Activated naive CD4-positive, alpha-beta T cell treated with anti-CD3 and anti-CD28 coated beads, Interleukin-2, amount 50 U/mL, for 72 hours (primary cell): ENCODE data around the gene DNAH8. TPM values are rescaled to one million over a fixed set of nuclear protein-coding genes. Genes with fewer than 3 reads are reported as not detected.

Experiments used
- ATAC-seq, 2 donors: fragments of 150-1000 bp; cut with Tn5 transposase; 2 replicates each; pipeline ENCODE4 v1.10.0; 2021; ENCODE audit warnings: mild to moderate bottlenecking in 2 of 2, moderate library complexity in 2 of 2
- DNase-seq, 2 donors: peaks; one replicate each; pipeline ENCODE4 v3.0.0; 2021 to 2022; ENCODE audit warnings: low spot score in 2 of 2
- H3K27ac Mint-ChIP-seq, 2 donors: one replicate each; pipeline ENCODE4 v1.8.0; 2022; ENCODE audit warnings: mild to moderate bottlenecking in 2 of 2, mixed read lengths in 2 of 2
- H3K36me3 Mint-ChIP-seq, 2 donors: one replicate each; pipeline ENCODE4 v1.8.0; 2022; ENCODE audit warnings: mixed read lengths in 2 of 2
- H3K9me3 Mint-ChIP-seq, 2 donors: one replicate each; pipeline ENCODE4 v1.8.0; 2022; ENCODE audit warnings: mixed read lengths in 2 of 2
- total RNA-seq, 2 donors: library from RNA; stranded (reverse); gene quantifications; one replicate each; pipeline ENCODE4 v1.2.3, GENCODE V29; 2022

DNAH8 gene
- total RNA-seq, 2 donors from 2014 or later, result 1.1 TPM; not detected in 1

GRCh38 chr6:38722038-38722437 is 6.9 kb downstream of the DNAH8 start:
- Mint-ChIP-seq H3K27ac (no peak overlapping the region), H3K36me3 (peaks cover 5 to 7% of the 10 kb centered on the region in 2 donors), H3K9me3 (peaks cover 0 to 13% of the 10 kb centered on the region in 2 donors)
- ATAC-seq (no peak), DNase-seq (no peak)

GRCh38 chr6:38722727-38723334 is 7.7 kb downstream of the DNAH8 start:
- DNase-seq (no peak), ATAC-seq (no peak)
- Mint-ChIP-seq H3K9me3 (peaks cover 0 to 13% of the 10 kb centered on the region in 2 donors), H3K36me3 (peaks cover 5 to 7% of the 10 kb centered on the region in 2 donors), H3K27ac (no peak overlapping the region)

- H3K9me3 Mint-ChIP-seq, result peaks cover 0 to 13% of the 10 kb centered on the region in 2 donors
- DNase-seq, result no peak
- no peak for ATAC-seq
- H3K27ac Mint-ChIP-seq, result no peak overlapping the region
- H3K36me3 Mint-ChIP-seq, result peaks cover 5 to 7% of the 10 kb centered on the region in 2 donors
These were observed 8.7 kb downstream of the DNAH8 start for GRCh38 chr6:38723783-38724182.

- ATAC-seq (peak; percentile 29 to 49), DNase-seq (no peak)
- Mint-ChIP-seq H3K9me3 (peaks cover 0 to 13% of the 10 kb centered on the region in 2 donors), H3K27ac (no peak overlapping the region), H3K36me3 (peaks cover 5 to 7% of the 10 kb centered on the region in 2 donors)
These were observed 9.2 kb downstream of the DNAH8 start for GRCh38 chr6:38724343-38724742.

GRCh38 chr6:38725414-38726183 is 10.5 kb downstream of the DNAH8 start:
- ATAC-seq (peak; percentile 60 to 88), DNase-seq (no peak)
- Mint-ChIP-seq H3K27ac (peak overlapping the region in 1 of 2 donors; percentile 15), H3K9me3 (peaks cover 0 to 9% of the 10 kb centered on the region in 2 donors), H3K36me3 (peaks cover 3% of the 10 kb centered on the region in 2 donors)

GRCh38 chr6:38728203-38728602 is 13.1 kb downstream of the DNAH8 start:
- ATAC-seq, result no peak
- no peak for DNase-seq
- Mint-ChIP-seq H3K27ac (no peak overlapping the region), H3K36me3 (no peaks in the 10 kb centered on the region), H3K9me3 (peaks cover 0 to 7% of the 10 kb centered on the region in 2 donors)

- DNase-seq (no peak), ATAC-seq (no peak)
- Mint-ChIP-seq H3K36me3 (no peaks in the 10 kb centered on the region), H3K9me3 (peaks cover 0 to 7% of the 10 kb centered on the region in 2 donors), H3K27ac (no peak overlapping the region)
These were observed 15.2 kb downstream of the DNAH8 start for GRCh38 chr6:38730140-38730862.

- DNase-seq, result no peak
- no peak for ATAC-seq
- Mint-ChIP-seq H3K36me3 (no peaks in the 10 kb centered on the region), H3K27ac (no peak overlapping the region), H3K9me3 (no peaks in the 10 kb centered on the region)
These were observed 21.8 kb downstream of the DNAH8 start for GRCh38 chr6:38736951-38737350.

GRCh38 chr6:38738261-38738660 is 23.1 kb downstream of the DNAH8 start:
- no peak overlapping the region for H3K27ac Mint-ChIP-seq
- no peaks in the 10 kb centered on the region for H3K9me3 Mint-ChIP-seq
- ATAC-seq (no peak), DNase-seq (no peak)
- no peaks in the 10 kb centered on the region for H3K36me3 Mint-ChIP-seq

- Mint-ChIP-seq H3K27ac (no peak overlapping the region), H3K9me3 (no peaks in the 10 kb centered on the region), H3K36me3 (no peaks in the 10 kb centered on the region)
- no peak for ATAC-seq
- no peak for DNase-seq
These were observed 24.4 kb downstream of the DNAH8 start for GRCh38 chr6:38739532-38739931.

GRCh38 chr6:38749473-38749872 is 34.4 kb downstream of the DNAH8 start:
- DNase-seq, result no peak
- peak in 1 of 2 donors; percentile 80 for ATAC-seq
- H3K27ac Mint-ChIP-seq, result no peak overlapping the region
- no peaks in the 10 kb centered on the region for H3K36me3 Mint-ChIP-seq
- no peaks in the 10 kb centered on the region for H3K9me3 Mint-ChIP-seq

- no peaks in the 10 kb centered on the region for H3K36me3 Mint-ChIP-seq
- ATAC-seq, result peak; percentile 73 to 76
- peak in 1 of 2 donors; percentile 36 for DNase-seq
- H3K27ac Mint-ChIP-seq, result peak overlapping the region in 1 of 2 donors; percentile 13
- H3K9me3 Mint-ChIP-seq, result no peaks in the 10 kb centered on the region
These were observed 36.0 kb downstream of the DNAH8 start for GRCh38 chr6:38750968-38751615.

- DNase-seq (no peak), ATAC-seq (peak in 1 of 2 donors; percentile 4)
- Mint-ChIP-seq H3K36me3 (no peaks in the 10 kb centered on the region), H3K9me3 (no peaks in the 10 kb centered on the region), H3K27ac (no peak overlapping the region)
These were observed 38.6 kb downstream of the DNAH8 start for GRCh38 chr6:38753707-38754106.

GRCh38 chr6:38755207-38755606 is 40.1 kb downstream of the DNAH8 start:
- Mint-ChIP-seq H3K36me3 (peaks cover 0 to 9% of the 10 kb centered on the region in 2 donors), H3K27ac (no peak overlapping the region), H3K9me3 (peaks cover 0 to 6% of the 10 kb centered on the region in 2 donors)
- DNase-seq, result no peak
- ATAC-seq, result no peak

- peak; percentile 28 to 64 for ATAC-seq
- no peak for DNase-seq
- Mint-ChIP-seq H3K36me3 (peaks cover 0 to 9% of the 10 kb centered on the region in 2 donors), H3K27ac (peak overlapping the region in 1 of 2 donors; percentile 77), H3K9me3 (peaks cover 0 to 6% of the 10 kb centered on the region in 2 donors)
These were observed 40.8 kb downstream of the DNAH8 start for GRCh38 chr6:38755874-38756273.

- DNase-seq (no peak), ATAC-seq (no peak)
- peaks cover 4 to 16% of the 10 kb centered on the region in 2 donors for H3K36me3 Mint-ChIP-seq
- H3K9me3 Mint-ChIP-seq, result peaks cover 0 to 11% of the 10 kb centered on the region in 2 donors
- no peak overlapping the region for H3K27ac Mint-ChIP-seq
These were observed 45.0 kb downstream of the DNAH8 start for GRCh38 chr6:38760097-38760496.
